NCI-H446 (cell line): Measurements from ENCODE around the gene ZMIZ1.
A peak's percentile ranks its signal among the peaks of the same experiment; 100 is the strongest.

Experiments
- DNase-seq, 2 experiments: peaks; one replicate each; lab custom pipeline; 2025; lab: John Stamatoyannopoulos, UW

Gene ZMIZ1

GRCh38 chr10:79079490-79080355, 11.0 kb downstream of the ZMIZ1 start:
- DNase-seq: no peak

GRCh38 chr10:79081353-79082034, 12.7 kb downstream of the ZMIZ1 start:
- no peak for DNase-seq

GRCh38 chr10:79082035-79082373, 13.2 kb downstream of the ZMIZ1 start:
- no peak for DNase-seq

- DNase-seq: no peak
Observed at GRCh38 chr10:79082631-79083596, 14.1 kb downstream of the ZMIZ1 start.

- DNase-seq: no peak
Observed at GRCh38 chr10:79084012-79084971, 15.5 kb downstream of the ZMIZ1 start.

- no peak for DNase-seq
Observed at GRCh38 chr10:79084972-79085597, 16.3 kb downstream of the ZMIZ1 start.

- no peak for DNase-seq
Observed at GRCh38 chr10:79086822-79087221, 18.1 kb downstream of the ZMIZ1 start.

- DNase-seq: no peak
Observed at GRCh38 chr10:79087721-79088120, 19.0 kb downstream of the ZMIZ1 start.

- peak in 1 of 2 experiments; percentile 51 for DNase-seq
Observed at GRCh38 chr10:79088176-79088575, 19.4 kb downstream of the ZMIZ1 start.

GRCh38 chr10:79088613-79089355, 20.0 kb downstream of the ZMIZ1 start:
- DNase-seq: no peak

- no peak for DNase-seq
Observed at GRCh38 chr10:79089632-79090031, 20.9 kb downstream of the ZMIZ1 start.

- DNase-seq: peak; percentile 39 to 59
Observed at GRCh38 chr10:79090134-79090803, 21.5 kb downstream of the ZMIZ1 start.

- DNase-seq: no peak
Observed at GRCh38 chr10:79092292-79092896, 23.6 kb downstream of the ZMIZ1 start.

GRCh38 chr10:79093658-79094411, 25.1 kb downstream of the ZMIZ1 start:
- DNase-seq: no peak

- DNase-seq: no peak
Observed at GRCh38 chr10:79094412-79095175, 25.8 kb downstream of the ZMIZ1 start.

- no peak for DNase-seq
Observed at GRCh38 chr10:79095316-79095715, 26.6 kb downstream of the ZMIZ1 start.

GRCh38 chr10:79096514-79096913, 27.7 kb downstream of the ZMIZ1 start:
- DNase-seq: no peak
